ENCODE results near the gene ROBO2.

DNA sequence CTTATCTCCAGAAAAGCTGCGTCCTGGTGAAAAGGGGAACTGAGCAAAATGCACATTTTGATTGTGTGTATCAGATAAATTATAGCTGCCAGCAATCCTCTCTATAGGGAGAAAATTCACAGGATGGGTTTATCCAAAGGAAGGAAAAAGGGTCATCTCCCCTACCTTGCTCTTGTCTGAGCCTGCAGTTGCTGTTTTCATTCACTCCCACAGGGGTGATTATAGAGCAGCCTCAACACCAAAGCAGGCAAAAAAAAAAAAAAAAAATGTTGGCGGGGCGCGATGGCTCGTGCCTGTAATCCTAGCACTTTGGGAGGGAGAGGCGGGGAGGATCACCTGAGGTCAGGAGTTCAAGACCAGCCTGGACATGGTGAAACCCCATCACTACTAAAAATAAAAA lies 333.7 kb downstream of the ROBO2 start:
- TF ChIP-seq CTCF (conservative IDR thresholded peaks at IDR 0.05 in 1 of 2, IDR thresholded peaks at IDR 0.05 in 1 of 2; ENCODE audit: extremely low read depth in 1 of 2, insufficient read depth in 1 of 2, low read depth in 1 of 2, low read length in 2 of 2) (no peak), EZH2 (IDR thresholded peaks at IDR 0.05; ENCODE audit: borderline replicate concordance, low read length) (no peak)
